ENCODE results near the gene NCKAP5L. TPM values are rescaled to one million over a fixed set of nuclear protein-coding genes. Genes with fewer than 3 reads are reported as not detected.
"Not testable (repeated sequence)": the region's sequence is repeated elsewhere in the genome, so short reads cannot be mapped to it uniquely, and the experiment has no call there.

The NCKAP5L gene
- total RNA-seq, 1 donor from 2014 or later, result 44.4 TPM

DNA sequence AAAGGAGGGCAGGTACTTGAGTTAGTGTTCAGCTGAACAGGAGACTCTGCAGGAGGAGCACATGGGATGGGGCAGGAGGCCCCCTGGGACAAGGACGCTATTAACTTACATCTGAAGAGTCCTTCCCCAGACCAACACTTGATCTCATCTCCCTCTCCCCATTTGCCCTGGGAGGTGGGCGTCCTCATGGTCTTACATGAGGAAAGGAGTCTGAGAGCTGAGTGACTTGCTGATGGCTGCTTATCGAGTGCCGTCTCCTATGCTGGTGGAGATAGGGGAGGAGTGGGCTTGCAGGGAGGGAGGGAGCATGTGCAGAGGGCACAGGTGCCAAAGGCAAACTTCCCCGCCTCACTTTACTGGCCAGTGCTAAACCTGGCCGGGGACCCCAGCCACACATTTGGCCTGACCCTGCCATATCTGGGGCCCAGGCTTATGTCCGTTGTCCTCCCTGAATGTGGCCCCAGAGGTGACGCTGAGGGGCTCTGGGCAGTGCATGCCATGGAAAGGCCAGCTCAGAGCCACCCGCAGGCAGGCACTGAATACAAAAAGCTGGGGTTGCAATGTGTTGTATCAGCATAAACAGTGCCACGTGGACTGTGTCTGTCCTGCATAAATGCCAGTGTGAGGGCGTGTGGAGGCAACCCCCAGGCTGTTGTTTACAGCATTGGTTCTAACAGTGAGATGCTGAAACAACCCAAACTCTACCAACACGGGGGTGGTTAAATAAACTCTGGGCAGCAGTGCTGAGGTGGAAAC, 46.1 kb upstream of the NCKAP5L start:
- DNase-seq (ENCODE audit: low spot score in 2 of 2, unreplicated experiment in 2 of 2), result no peak
- Mint-ChIP-seq H3K27me3 (ENCODE audit: low read depth) (peaks cover 2% of the 10 kb centered on the region), H3K4me3 (no peak overlapping the region), H3K27ac (no peak overlapping the region), H3K9me3 (peaks cover 14% of the 10 kb centered on the region), H3K36me3 (no peaks in the 10 kb centered on the region), H3K4me1 (peaks cover 23% of the 10 kb centered on the region)
- TF ChIP-seq, protein P1, sequence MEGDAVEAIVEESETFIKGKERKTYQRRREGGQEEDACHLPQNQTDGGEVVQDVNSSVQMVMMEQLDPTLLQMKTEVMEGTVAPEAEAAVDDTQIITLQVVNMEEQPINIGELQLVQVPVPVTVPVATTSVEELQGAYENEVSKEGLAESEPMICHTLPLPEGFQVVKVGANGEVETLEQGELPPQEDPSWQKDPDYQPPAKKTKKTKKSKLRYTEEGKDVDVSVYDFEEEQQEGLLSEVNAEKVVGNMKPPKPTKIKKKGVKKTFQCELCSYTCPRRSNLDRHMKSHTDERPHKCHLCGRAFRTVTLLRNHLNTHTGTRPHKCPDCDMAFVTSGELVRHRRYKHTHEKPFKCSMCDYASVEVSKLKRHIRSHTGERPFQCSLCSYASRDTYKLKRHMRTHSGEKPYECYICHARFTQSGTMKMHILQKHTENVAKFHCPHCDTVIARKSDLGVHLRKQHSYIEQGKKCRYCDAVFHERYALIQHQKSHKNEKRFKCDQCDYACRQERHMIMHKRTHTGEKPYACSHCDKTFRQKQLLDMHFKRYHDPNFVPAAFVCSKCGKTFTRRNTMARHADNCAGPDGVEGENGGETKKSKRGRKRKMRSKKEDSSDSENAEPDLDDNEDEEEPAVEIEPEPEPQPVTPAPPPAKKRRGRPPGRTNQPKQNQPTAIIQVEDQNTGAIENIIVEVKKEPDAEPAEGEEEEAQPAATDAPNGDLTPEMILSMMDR (IDR thresholded peaks at IDR 0.05; ENCODE audit: unreplicated experiment), result no peak

DNA sequence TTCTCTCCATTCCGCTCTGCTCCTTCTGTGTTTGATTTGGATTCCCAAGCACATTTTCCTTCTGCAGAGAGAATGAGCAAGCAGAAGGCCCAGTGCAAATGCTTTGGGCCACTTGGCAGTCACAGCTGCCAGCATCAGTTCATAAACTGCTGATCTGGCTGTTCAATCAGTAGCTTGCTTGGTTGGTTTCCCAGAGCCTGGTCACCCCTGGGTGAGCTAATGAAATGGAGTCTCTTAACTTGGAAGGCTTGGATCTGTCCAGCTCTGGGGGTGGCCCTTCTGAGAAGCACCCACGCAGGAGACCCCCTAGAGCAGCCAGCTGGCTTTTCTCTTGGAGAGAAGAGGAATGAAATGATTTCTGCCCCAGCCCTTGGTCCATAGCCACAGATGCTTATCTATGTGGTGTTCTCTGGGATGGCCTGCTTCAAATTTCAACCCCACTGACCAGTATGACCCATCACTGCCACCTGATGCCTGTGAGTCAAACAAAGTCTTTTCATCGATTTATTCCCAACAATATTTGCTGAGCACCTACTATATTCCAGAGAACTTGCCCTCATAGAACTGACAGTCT, 45.2 kb upstream of the NCKAP5L start:
- H3K4me3 Mint-ChIP-seq, result no peak overlapping the region
- DNase-seq (ENCODE audit: low spot score in 2 of 2, unreplicated experiment in 2 of 2), result no peak
- H3K9me3 Mint-ChIP-seq, result peaks cover 6% of the 10 kb centered on the region
- H3K27ac Mint-ChIP-seq, result no peak overlapping the region
- no peaks in the 10 kb centered on the region for H3K36me3 Mint-ChIP-seq
- peaks cover 32% of the 10 kb centered on the region for H3K4me1 Mint-ChIP-seq
- peaks cover 2% of the 10 kb centered on the region for H3K27me3 Mint-ChIP-seq (ENCODE audit: low read depth)
- TF ChIP-seq, protein P1 (IDR thresholded peaks at IDR 0.05; ENCODE audit: unreplicated experiment), result no peak

DNA sequence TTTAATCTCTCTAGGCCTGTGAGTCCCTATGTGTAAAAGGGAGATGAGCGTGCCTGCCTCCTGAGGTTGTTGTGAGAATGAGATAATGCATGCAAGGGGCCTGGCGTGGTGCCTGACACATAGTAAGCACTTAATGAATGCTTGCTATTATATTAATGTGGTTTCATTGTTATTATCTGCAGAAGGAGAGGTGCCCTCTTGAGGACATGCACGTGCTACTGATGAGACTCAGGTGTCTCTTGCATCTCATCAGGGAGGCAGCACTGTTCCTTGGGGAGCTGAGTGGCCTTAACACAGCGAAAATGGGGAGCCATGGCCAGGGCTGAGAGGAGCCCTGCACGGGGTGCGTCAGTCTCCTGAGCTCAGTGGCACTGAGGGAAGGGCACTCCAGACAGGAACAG, 44.6 kb upstream of the NCKAP5L start:
- H3K36me3 Mint-ChIP-seq, result no peaks in the 10 kb centered on the region
- H3K27ac Mint-ChIP-seq, result no peak overlapping the region
- TF ChIP-seq, protein P1 (IDR thresholded peaks at IDR 0.05; ENCODE audit: unreplicated experiment), result no peak
- H3K4me1 Mint-ChIP-seq, result peaks cover 38% of the 10 kb centered on the region
- H3K27me3 Mint-ChIP-seq (ENCODE audit: low read depth), result peaks cover 2% of the 10 kb centered on the region
- peaks cover 1% of the 10 kb centered on the region for H3K9me3 Mint-ChIP-seq
- DNase-seq (ENCODE audit: low spot score in 2 of 2, unreplicated experiment in 2 of 2), result no peak
- H3K4me3 Mint-ChIP-seq, result no peak overlapping the region

DNA sequence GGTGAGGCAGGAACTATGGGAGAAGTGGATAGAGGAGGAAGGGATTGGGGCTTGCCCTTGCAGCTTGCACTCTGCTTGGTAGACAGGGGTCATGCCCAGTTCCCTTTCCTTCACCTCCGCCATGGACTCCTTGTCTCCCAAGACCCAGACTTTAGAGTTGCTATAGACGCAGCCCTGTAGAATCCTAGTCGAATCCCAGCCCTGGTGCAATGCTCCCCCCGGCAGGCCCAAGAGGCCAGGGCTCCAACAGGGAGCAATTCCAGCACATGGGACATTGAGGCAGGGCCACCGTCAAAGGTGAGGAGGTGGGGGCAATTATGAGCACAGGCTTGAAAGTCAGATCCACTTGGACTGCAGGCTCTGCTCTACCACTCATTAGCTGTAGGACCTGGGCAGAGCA, 44.2 kb upstream of the NCKAP5L start:
- DNase-seq (ENCODE audit: low spot score in 2 of 2, unreplicated experiment in 2 of 2), result no peak
- Mint-ChIP-seq H3K36me3 (no peaks in the 10 kb centered on the region), H3K27ac (no peak overlapping the region), H3K4me3 (no peak overlapping the region), H3K9me3 (no peaks in the 10 kb centered on the region), H3K4me1 (peaks cover 42% of the 10 kb centered on the region), H3K27me3 (ENCODE audit: low read depth) (peaks cover 2% of the 10 kb centered on the region)
- TF ChIP-seq, protein P1 (IDR thresholded peaks at IDR 0.05; ENCODE audit: unreplicated experiment), result no peak

DNA sequence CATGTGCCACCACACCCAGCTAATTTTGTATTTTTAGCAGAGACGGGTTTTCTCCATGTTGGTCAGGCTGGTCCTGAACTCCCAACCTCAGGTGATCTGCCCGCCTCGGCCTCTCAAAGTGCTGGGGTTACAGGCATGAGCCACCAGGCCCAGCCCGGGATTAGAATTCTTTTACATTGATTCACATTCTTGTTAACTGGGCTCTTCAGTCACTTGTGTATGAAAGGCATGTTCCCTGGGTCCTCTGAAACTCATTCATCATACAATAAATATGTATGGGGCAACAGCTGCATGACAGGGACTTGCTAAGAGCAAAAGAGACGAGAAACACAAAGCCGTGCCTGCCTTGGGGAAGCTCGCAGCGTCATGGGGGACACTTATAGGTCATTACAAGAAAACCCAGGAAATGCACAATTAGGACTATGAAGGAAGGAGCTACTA, 43.6 kb upstream of the NCKAP5L start:
- not testable (repeated sequence) for H3K9me3 Mint-ChIP-seq; H3K4me3 Mint-ChIP-seq; DNase-seq (ENCODE audit: low spot score in 2 of 2, unreplicated experiment in 2 of 2); H3K36me3 Mint-ChIP-seq; H3K27me3 Mint-ChIP-seq (ENCODE audit: low read depth)
- Mint-ChIP-seq H3K4me1 (peaks cover 46% of the 10 kb centered on the region), H3K27ac (peak overlapping the region; percentile 37)

DNA sequence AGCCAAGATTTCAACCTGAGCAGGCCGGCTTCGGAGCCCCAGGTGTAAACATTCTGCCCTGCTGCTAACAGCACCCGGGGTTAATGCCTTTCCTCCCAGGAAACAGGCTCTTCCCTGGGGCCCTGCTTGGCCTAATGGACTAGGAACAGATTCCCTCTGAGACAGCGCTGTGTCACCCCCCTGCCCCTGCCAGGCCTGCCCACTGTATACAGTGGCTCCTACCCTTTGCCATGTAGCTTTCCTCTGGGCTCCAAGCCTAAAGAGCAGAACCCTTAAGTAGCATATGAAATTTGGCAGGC, 43.0 kb upstream of the NCKAP5L start:
- Mint-ChIP-seq H3K9me3 (no peaks in the 10 kb centered on the region), H3K4me3 (no peak overlapping the region), H3K27me3 (ENCODE audit: low read depth) (peaks cover 4% of the 10 kb centered on the region), H3K27ac (no peak overlapping the region), H3K36me3 (no peaks in the 10 kb centered on the region), H3K4me1 (peaks cover 46% of the 10 kb centered on the region)
- DNase-seq (ENCODE audit: low spot score in 2 of 2, unreplicated experiment in 2 of 2), result no peak
- TF ChIP-seq, protein P1 (IDR thresholded peaks at IDR 0.05; ENCODE audit: unreplicated experiment), result no peak

Data from mesothelial cell of epicardium (in vitro differentiated cells).